T-helper 2 cell (primary cell): ENCODE measurements around the gene PNLDC1.

ENCODE experiments used
- DNase-seq, 5 experiments: peaks; one replicate each; pipeline versions ENCODE4 v3.0.0 to v3.0.0-alpha.2; 2012 to 2022

PNLDC1 gene

DNA sequence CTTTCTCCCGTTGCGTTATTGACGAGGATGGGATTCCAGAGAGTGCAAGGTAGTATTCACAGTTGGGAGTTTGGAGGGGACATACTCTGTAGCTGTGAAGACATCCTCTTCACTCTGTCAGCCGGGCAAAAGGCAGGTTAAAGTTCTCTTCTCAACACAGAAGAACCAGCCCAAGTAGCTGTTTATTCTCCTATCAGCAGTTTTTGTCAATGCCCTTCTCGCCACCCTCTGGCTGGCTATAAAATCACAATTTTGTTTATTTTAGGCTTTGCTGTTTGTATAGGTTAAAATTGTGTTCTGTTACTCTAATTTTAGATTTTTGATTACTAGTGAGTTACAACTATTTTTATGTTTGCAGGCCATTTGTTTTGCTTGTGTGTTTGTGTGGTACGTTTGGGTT is 52.8 kb downstream of the PNLDC1 start:
- peak in 1 of 5 experiments; percentile 24 for DNase-seq

DNA sequence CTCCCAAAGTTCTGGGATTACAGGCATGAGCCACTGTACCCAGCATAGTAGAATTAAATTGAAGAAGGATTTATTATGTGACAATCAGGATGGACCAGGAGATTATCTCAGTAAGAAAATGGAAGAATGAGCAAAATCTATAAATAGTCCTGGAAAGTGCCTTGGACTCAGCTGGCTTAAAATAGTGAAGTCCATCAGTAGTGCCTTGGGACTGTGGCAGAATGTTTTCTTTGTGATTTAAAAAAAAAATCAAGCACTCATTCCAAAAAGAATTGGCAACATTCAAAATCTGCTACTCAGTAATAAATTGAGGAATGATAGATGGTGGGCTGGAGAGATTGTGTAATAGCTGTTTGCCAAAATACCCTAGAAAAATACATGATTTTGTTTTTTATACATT is 53.7 kb downstream of the PNLDC1 start:
- no peak for DNase-seq

DNA sequence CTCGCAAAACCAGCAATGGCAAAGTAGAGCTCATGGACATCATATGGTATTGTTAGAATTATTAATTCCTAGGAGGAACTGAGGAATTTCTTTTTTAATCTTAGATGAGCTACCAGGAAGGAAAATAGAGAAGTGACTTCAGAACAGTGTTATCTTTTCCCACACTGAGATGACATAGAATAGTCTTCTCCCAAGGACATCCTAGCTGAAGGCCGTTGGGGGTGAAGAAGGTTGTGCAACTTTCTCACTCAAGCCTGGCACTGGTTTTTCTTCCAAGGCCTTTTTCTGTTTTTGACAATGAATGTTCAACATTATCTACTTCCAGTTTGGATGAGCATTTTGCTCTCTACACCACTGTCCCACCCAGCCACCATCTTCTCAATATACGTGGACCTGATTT is 54.9 kb downstream of the PNLDC1 start:
- no peak for DNase-seq

DNA sequence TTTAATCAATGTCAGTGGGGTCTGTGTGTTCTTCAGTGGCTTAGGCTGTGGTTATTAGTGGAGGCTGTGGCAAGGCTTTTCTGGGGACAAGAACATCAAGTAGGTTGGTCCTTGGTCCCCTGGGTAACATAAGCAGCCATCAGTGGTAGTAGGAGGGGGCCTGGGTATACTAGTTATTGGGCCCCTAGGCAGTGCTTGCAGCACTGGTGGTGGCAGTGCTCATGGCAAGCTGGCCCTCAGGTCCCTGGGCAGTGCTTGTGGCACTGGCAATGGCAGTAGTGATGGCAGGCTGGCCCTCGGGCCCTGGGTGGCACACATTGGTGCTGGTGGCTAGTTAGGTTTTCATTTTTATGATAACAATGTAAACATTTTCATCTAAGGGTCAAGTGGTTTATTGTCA is 58.2 kb downstream of the PNLDC1 start:
- no peak for DNase-seq

DNA sequence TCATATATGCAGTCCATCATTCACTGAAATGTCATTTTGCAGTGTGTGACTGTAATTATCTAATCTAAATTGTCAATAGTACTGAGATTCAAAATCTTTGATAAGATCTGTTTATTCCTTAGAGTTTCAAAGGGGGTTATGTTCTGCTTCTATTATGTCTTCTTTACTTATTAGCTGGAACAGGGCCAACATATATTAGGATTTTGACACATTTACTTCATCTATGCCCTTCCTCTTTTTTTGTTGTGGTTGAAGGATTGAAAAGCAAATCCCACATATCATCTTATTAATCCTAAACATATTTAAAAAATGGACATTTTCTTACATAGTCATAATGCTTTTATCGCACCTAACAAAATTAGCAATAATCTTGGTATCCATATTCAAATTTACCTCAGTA is 60.4 kb downstream of the PNLDC1 start:
- DNase-seq, result no peak

DNA sequence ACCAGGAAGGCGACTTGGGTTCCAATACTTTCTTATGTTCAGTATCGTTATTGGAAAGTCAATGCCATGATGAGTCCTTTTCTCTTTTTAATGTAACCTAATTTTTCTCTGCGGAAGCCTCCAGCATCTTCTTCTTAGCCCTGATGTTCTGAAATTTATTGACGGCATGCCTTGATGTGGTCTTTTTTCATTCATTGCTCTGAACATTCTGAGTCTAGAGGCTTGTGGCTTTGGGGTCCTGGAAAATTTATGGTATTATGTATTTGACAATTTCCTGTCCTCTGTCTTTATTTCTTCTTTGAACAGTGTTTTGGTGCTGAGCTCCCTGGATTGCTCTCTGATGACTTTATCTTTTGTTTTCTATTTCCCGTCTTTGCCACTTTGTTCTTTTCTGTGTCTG is 62.0 kb downstream of the PNLDC1 start:
- DNase-seq, result no peak

DNA sequence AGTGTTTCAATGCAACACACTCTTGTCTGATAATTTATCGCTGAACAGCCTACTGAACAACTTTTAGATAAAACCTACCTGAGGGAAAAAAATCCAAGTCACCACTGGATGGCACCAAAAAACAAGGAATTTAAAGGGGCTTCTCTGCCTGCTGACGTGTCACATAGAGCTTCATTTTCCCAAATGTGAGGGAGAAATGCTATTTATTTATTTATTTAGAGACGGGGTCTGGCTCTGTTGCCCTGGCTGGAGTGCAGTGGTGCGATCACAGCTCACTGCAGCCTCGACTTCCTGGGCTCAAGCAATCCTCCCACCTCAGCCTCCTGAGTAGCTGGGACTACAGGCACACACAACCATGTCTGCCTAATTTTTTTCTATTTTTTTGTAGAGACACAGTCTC is 63.3 kb downstream of the PNLDC1 start:
- DNase-seq, result peak in 2 of 5 experiments; percentile 11 to 38

DNA sequence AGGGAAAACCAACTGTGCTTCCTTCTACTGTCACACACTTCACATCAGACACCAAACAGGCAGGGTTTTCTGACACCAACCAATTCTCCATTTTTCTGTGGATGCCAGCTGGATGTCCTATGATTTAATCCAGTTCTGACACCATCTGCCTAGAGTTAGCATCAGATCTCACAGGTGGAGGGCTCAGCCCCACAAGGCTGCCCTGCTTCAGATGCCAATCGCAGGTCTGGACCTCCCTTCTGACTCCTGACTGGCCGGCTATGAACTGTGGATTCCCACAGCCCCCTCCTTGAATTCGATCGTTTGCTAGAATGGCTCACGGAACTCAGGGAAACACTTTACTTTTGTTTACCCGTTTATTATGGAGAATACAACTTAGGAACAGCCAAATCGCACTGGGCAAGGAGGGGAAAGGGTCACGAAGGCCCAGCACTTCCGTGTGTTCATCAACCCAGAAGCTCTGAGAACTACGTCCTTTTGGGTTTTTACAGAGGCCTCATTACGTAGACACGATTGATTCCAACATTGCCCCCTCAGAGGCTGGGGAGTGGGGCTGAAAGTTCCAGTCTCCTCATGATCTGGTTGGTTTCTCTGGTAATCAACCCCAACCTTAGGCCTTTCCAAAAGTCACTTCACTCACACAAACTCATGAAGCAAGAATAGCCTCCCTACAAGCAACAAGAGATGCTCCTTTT is 65.3 kb downstream of the PNLDC1 start:
- no peak for DNase-seq

DNA sequence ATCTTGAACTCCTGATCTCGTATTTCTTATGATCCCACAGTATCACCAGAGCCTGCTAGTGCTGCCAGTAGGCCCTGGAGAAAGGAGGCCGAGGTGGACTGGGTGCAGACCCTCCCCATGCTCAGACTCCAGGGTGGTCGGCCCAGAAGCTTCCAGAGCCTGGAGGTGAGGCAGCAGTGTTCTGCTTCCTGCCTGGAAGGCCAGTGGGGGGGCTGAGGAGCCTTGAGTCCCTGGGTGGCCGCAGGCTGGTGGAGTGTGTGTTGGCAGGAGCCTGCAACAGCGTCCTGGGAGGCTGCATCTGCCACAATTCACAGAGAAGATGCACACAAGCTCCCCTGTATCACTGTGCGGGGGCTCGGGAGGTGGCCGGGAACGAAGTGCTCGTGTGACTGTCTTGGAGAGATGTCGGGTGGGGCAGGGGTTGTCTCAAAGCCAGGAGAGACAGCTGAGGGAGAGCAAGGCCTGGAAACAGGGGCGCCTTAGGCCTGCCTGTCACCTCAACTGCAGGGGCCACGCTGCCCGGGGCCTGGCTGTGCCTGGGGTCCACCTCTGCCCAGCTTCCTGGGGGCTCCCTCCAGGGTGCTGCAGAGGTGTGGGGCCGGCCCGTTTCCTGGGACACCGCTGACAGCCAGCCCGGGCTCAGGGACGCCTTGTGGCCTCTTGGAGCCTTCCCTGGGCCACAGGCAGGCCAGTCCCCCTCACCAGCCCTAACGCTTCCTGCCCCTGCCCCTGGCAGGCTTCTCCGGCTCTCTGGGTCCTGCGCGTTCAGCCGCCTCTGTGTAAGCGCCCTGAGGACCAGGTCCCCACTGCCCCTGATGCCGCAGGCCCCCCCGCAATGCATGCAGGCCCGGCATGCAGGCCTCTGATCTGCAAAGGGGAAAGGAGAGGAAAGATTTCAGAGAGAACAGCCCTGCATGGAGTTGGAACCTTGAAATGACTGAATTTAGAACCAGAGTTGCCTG is 66.5 kb downstream of the PNLDC1 start:
- DNase-seq, result no peak
